Measurements from ENCODE around the gene ENDOV. TPM values are rescaled to one million over a fixed set of nuclear protein-coding genes. Genes with fewer than 3 reads are reported as not detected.

The ENDOV gene
- total RNA-seq, 1 experiment from 2014 or later, result 14.1 TPM

GRCh38 chr17:80455784-80456183 lies 40.8 kb downstream of the ENDOV start:
- no peaks in the 10 kb centered on the region for H3K9me3 ChIP-seq (ENCODE audit: low read depth, low read length, poor library complexity, severe bottlenecking)
- DNase-seq (ENCODE audit: low spot score), result no peak
- no TSS peak for BruUV-seq (replicated peaks)
- no peak overlapping the region for H3K27ac ChIP-seq (ENCODE audit: low read depth, low read length, poor library complexity, severe bottlenecking)
- H3K27me3 ChIP-seq (replicated peaks; ENCODE audit: insufficient read depth, low read depth, low read length, poor library complexity), result no peaks in the 10 kb centered on the region
- no peaks in the 10 kb centered on the region for H3K36me3 ChIP-seq (ENCODE audit: insufficient read depth, low read length, poor library complexity, severe bottlenecking)
- CTCF ChIA-PET, result no interaction called here
- TF ChIP-seq CTCF (conservative IDR thresholded peaks at IDR 0.05; ENCODE audit: low read depth, low read length), result no peak
- no peak for TF ChIP-seq EZH2 (IDR thresholded peaks at IDR 0.05; ENCODE audit: borderline replicate concordance, low read depth, low read length, poor library complexity, severe bottlenecking)
- intact Hi-C loops (cut with micrococcal nuclease; ENCODE audit: unreplicated experiment), result no loop called here
- H3K4me1 ChIP-seq (ENCODE audit: insufficient read depth, low read length, poor library complexity, severe bottlenecking), result peaks cover 3% of the 10 kb centered on the region
- POLR2A ChIA-PET (ENCODE audit: low non-redundant PET), result interaction anchor here (0.7 kb wide), 1 partner anchor 1055 kb away, joined by 13 read pairs; no protein-coding TSS in a partner anchor
- H3K4me3 ChIP-seq (ENCODE audit: low read depth, low read length, poor library complexity, severe bottlenecking), result peak overlapping the region; percentile 87

GRCh38 chr17:80456465-80457235 lies 41.7 kb downstream of the ENDOV start:
- POLR2A ChIA-PET (ENCODE audit: low non-redundant PET), result no interaction called here
- TF ChIP-seq EZH2 (IDR thresholded peaks at IDR 0.05; ENCODE audit: borderline replicate concordance, low read depth, low read length, poor library complexity, severe bottlenecking) (no peak), CTCF (conservative IDR thresholded peaks at IDR 0.05; ENCODE audit: low read depth, low read length) (no peak)
- H3K27ac ChIP-seq (ENCODE audit: low read depth, low read length, poor library complexity, severe bottlenecking), result no peak overlapping the region

GRCh38 chr17:80457236-80457856 lies 42.4 kb downstream of the ENDOV start:
- H3K9me3 ChIP-seq (ENCODE audit: low read depth, low read length, poor library complexity, severe bottlenecking), result no peaks in the 10 kb centered on the region
- ChIA-PET POLR2A (ENCODE audit: low non-redundant PET) (no interaction called here), CTCF (no interaction called here)
- no peak overlapping the region for H3K4me3 ChIP-seq (ENCODE audit: low read depth, low read length, poor library complexity, severe bottlenecking)
- H3K36me3 ChIP-seq (ENCODE audit: insufficient read depth, low read length, poor library complexity, severe bottlenecking), result no peaks in the 10 kb centered on the region
- no TSS peak for BruUV-seq (replicated peaks)
- H3K4me1 ChIP-seq (ENCODE audit: insufficient read depth, low read length, poor library complexity, severe bottlenecking), result peaks cover 3% of the 10 kb centered on the region
- no peaks in the 10 kb centered on the region for H3K27me3 ChIP-seq (replicated peaks; ENCODE audit: insufficient read depth, low read depth, low read length, poor library complexity)
- no peak overlapping the region for H3K27ac ChIP-seq (ENCODE audit: low read depth, low read length, poor library complexity, severe bottlenecking)
- TF ChIP-seq CTCF (conservative IDR thresholded peaks at IDR 0.05; ENCODE audit: low read depth, low read length), result no peak
- no peak for TF ChIP-seq EZH2 (IDR thresholded peaks at IDR 0.05; ENCODE audit: borderline replicate concordance, low read depth, low read length, poor library complexity, severe bottlenecking)
- intact Hi-C loops (cut with micrococcal nuclease; ENCODE audit: unreplicated experiment), result no loop called here
- no peak for DNase-seq (ENCODE audit: low spot score)

More at GRCh38 chr17:80456465-80457235, 41.7 kb downstream of the ENDOV start:
- Histone ChIP-seq H3K4me1 (ENCODE audit: insufficient read depth, low read length, poor library complexity, severe bottlenecking) (peaks cover 3% of the 10 kb centered on the region), H3K4me3 (ENCODE audit: low read depth, low read length, poor library complexity, severe bottlenecking) (no peak overlapping the region), H3K9me3 (ENCODE audit: low read depth, low read length, poor library complexity, severe bottlenecking) (no peaks in the 10 kb centered on the region), H3K36me3 (ENCODE audit: insufficient read depth, low read length, poor library complexity, severe bottlenecking) (no peaks in the 10 kb centered on the region), H3K27me3 (replicated peaks; ENCODE audit: insufficient read depth, low read depth, low read length, poor library complexity) (no peaks in the 10 kb centered on the region)
- no peak for DNase-seq (ENCODE audit: low spot score)
- CTCF ChIA-PET, result no interaction called here
- intact Hi-C loops (cut with micrococcal nuclease; ENCODE audit: unreplicated experiment), result no loop called here
- no TSS peak for BruUV-seq (replicated peaks)
